ENCODE results near the gene SLC22A4.

The SLC22A4 gene

GRCh38 chr5:132262882-132263547, 31.2 kb upstream of the SLC22A4 start:
- DNase-seq (ENCODE audit: low spot score) = no peak

GRCh38 chr5:132263548-132264261, 30.5 kb upstream of the SLC22A4 start:
- DNase-seq (ENCODE audit: low spot score) = no peak

- no peak for DNase-seq (ENCODE audit: low spot score)
These were observed 29.5 kb upstream of the SLC22A4 start for GRCh38 chr5:132264546-132265335.

GRCh38 chr5:132265336-132266030, 28.7 kb upstream of the SLC22A4 start:
- no peak for DNase-seq (ENCODE audit: low spot score)

GRCh38 chr5:132266031-132266835, 28.0 kb upstream of the SLC22A4 start:
- no peak for DNase-seq (ENCODE audit: low spot score)

GRCh38 chr5:132266836-132267160, 27.4 kb upstream of the SLC22A4 start:
- DNase-seq (ENCODE audit: low spot score) = no peak

- DNase-seq (ENCODE audit: low spot score) = no peak
These were observed 26.9 kb upstream of the SLC22A4 start for GRCh38 chr5:132267166-132267739.

- peak; percentile 24 for DNase-seq (ENCODE audit: low spot score)
These were observed 26.0 kb upstream of the SLC22A4 start for GRCh38 chr5:132267931-132268768.

GRCh38 chr5:132268769-132269551, 25.2 kb upstream of the SLC22A4 start:
- DNase-seq (ENCODE audit: low spot score) = no peak

- no peak for DNase-seq (ENCODE audit: low spot score)
These were observed 24.4 kb upstream of the SLC22A4 start for GRCh38 chr5:132269635-132270334.

GRCh38 chr5:132270335-132270665, 23.9 kb upstream of the SLC22A4 start:
- no peak for DNase-seq (ENCODE audit: low spot score)

GRCh38 chr5:132270706-132271105, 23.5 kb upstream of the SLC22A4 start:
- no peak for DNase-seq (ENCODE audit: low spot score)

- no peak for DNase-seq (ENCODE audit: low spot score)
These were observed 22.6 kb upstream of the SLC22A4 start for GRCh38 chr5:132271251-132272246.

GRCh38 chr5:132272311-132273210, 21.6 kb upstream of the SLC22A4 start:
- no peak for DNase-seq (ENCODE audit: low spot score)

- no peak for DNase-seq (ENCODE audit: low spot score)
These were observed 20.6 kb upstream of the SLC22A4 start for GRCh38 chr5:132273631-132274030.

GRCh38 chr5:132274050-132274792, 20.0 kb upstream of the SLC22A4 start:
- no peak for DNase-seq (ENCODE audit: low spot score)
